ENCODE measurements around the gene SUN5. TPM values are rescaled to one million over a fixed set of nuclear protein-coding genes. Genes with fewer than 3 reads are reported as not detected.

Gene SUN5
- total and polyA plus RNA-seq, 8 donors = not detected

GRCh38 chr20:32970115-32970972 is 33.9 kb downstream of the SUN5 start:
- Histone ChIP-seq H3K9me3 (no peaks in the 10 kb centered on the region), H3K36me3 (no peaks in the 10 kb centered on the region), H3K4me3 (no peak overlapping the region), H3K27ac (no peak overlapping the region), H3K4me1 (peaks cover 0 to 8% of the 10 kb centered on the region in 2 donors), H3K27me3 (no peaks in the 10 kb centered on the region)
- intact Hi-C loops (cut with DNase I) = no loop called here
- no peak for ATAC-seq
- DNase-seq = no peak
- no peak for TF ChIP-seq CTCF (IDR thresholded peaks at IDR 0.05)

- no peak for DNase-seq
- H3K4me3 ChIP-seq = no peak overlapping the region
- no peak overlapping the region for H3K27ac ChIP-seq
- peaks cover 0 to 8% of the 10 kb centered on the region in 2 donors for H3K4me1 ChIP-seq
- no peak for TF ChIP-seq CTCF (IDR thresholded peaks at IDR 0.05)
- ATAC-seq = no peak
- intact Hi-C loops (cut with DNase I) = no loop called here
- H3K36me3 ChIP-seq = no peaks in the 10 kb centered on the region
- peaks cover 0 to 8% of the 10 kb centered on the region in 2 donors for H3K27me3 ChIP-seq
- no peaks in the 10 kb centered on the region for H3K9me3 ChIP-seq
These were observed 34.7 kb downstream of the SUN5 start for GRCh38 chr20:32969356-32970114.

- Histone ChIP-seq H3K4me3 (no peak overlapping the region), H3K4me1 (peaks cover 0 to 8% of the 10 kb centered on the region in 2 donors), H3K27me3 (peaks cover 0 to 13% of the 10 kb centered on the region in 2 donors), H3K36me3 (no peaks in the 10 kb centered on the region), H3K9me3 (no peaks in the 10 kb centered on the region), H3K27ac (no peak overlapping the region)
- peak in 1 of 4 donors; percentile 23 for DNase-seq
- TF ChIP-seq CTCF (IDR thresholded peaks at IDR 0.05) = no peak
- intact Hi-C loops (cut with DNase I) = no loop called here
- ATAC-seq = no peak
These were observed 35.6 kb downstream of the SUN5 start for GRCh38 chr20:32968478-32969241.

GRCh38 chr20:32967961-32968457 is 36.2 kb downstream of the SUN5 start:
- Histone ChIP-seq H3K36me3 (no peaks in the 10 kb centered on the region), H3K27ac (no peak overlapping the region), H3K4me3 (no peak overlapping the region), H3K4me1 (peaks cover 0 to 8% of the 10 kb centered on the region in 2 donors), H3K9me3 (no peaks in the 10 kb centered on the region), H3K27me3 (peaks cover 0 to 13% of the 10 kb centered on the region in 2 donors)
- intact Hi-C loops (cut with DNase I) = no loop called here
- ATAC-seq = no peak
- TF ChIP-seq CTCF (IDR thresholded peaks at IDR 0.05) = no peak
- DNase-seq = no peak

Measured in left lung (tissue), 10 donors.